Measurements from ENCODE around the gene OSBP2. TPM values are rescaled to one million over a fixed set of nuclear protein-coding genes. Genes with fewer than 3 reads are reported as not detected.

Gene OSBP2
- total and polyA plus RNA-seq, 2 of the 13 experiments (the other 11 are each of a cell fraction or from before 2014, with no cell fraction given): 5.0 to 7.7 TPM

DNA sequence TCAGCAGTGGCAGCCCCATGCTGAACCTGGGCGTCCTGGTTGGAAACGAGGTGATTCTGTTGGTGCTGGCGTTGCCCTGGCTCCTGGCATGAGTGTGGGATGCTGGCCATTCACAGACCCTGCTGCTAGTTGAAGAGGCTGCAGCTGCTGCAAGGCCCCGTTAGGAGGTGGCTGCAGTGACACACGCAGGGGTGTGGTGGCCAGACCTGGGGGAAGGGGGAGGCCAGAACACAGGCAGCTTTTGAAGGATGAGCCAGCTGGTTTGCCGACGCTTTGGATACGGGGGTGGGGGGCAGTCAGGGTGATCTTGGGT lies 196.7 kb downstream of the OSBP2 start:
- Histone ChIP-seq H3K9ac (ENCODE audit: insufficient read depth, low read depth, low read length) (no peak overlapping the region), H3K79me2 (ENCODE audit: insufficient read depth, low read length) (no peaks in the 10 kb centered on the region), H3K27me3 (ENCODE audit: control insufficient read depth in 1 of 2, insufficient read depth in 2 of 2, low read length in 2 of 2) (no peaks in the 10 kb centered on the region), H3K4me3 (replicated peaks in 1 of 3; ENCODE audit: insufficient read depth in 1 of 3, low read depth in 2 of 3, low read length in 3 of 3) (no peak overlapping the region), H3K36me3 (replicated peaks in 1 of 2; ENCODE audit: control insufficient read depth in 1 of 2, insufficient read depth in 2 of 2, low read length in 2 of 2) (peaks cover 7 to 14% of the 10 kb centered on the region in 2 experiments; a peak in 4 of 5 replicates), H2AFZ (ENCODE audit: low read length) (no peak overlapping the region), H3K9me3 (ENCODE audit: low read length) (no peaks in the 10 kb centered on the region), H3K27ac (ENCODE audit: extremely low read length, insufficient read depth, low read length) (no peak overlapping the region), H3K4me2 (ENCODE audit: low read depth, low read length) (no peak overlapping the region), H3K4me1 (ENCODE audit: insufficient read depth, low read length) (peaks cover 9% of the 10 kb centered on the region), H4K20me1 (ENCODE audit: insufficient read depth, low read length) (no peaks in the 10 kb centered on the region)
- no peak for DNase-seq (ENCODE audit: low spot score)
- ChIA-PET CTCF (ENCODE audit: low intra/inter-chr PET ratio, low total read pairs) (interaction anchor here (1.7 kb wide), 1 partner anchor 128 kb away, joined by 20 read pairs; no protein-coding TSS in a partner anchor), POLR2A (interaction anchor here (2.6 kb wide), 1 partner anchor 10 kb away, joined by 7 read pairs; no protein-coding TSS in a partner anchor)
- no peak for FAIRE-seq
- 76% methylated on average over 5 of the region's 8 CpGs for WGBS (ENCODE audit: low lambda C conversion rate)
- intact Hi-C loops (cut with micrococcal nuclease; ENCODE audit: unreplicated experiment): no loop called here
- in situ Hi-C loops (cut with HindIII; ENCODE audit: extremely low pct_ligation_motif_present, low pct_unique_long_range_greater_than_20kb): loop anchor here (10.0 kb wide), 1 partner anchor 127 kb away; no protein-coding TSS in a partner anchor
- no TSS peak for BruUV-seq (replicated peaks)
- TF ChIP-seq RBM22 (optimal IDR thresholded peaks at IDR 0.05; ENCODE audit: low read length) (no peak), FOXK1 (CRISPR knock-in tag; IDR thresholded peaks at IDR 0.05; ENCODE audit: borderline replicate concordance, low read depth) (no peak), CTCF (CRISPR knock-in tag; IDR thresholded peaks at IDR 0.05) (no peak), GPN1 (CRISPR knock-in tag; IDR thresholded peaks at IDR 0.05; ENCODE audit: borderline replicate concordance) (no peak), BCL6 (CRISPR knock-in tag; IDR thresholded peaks at IDR 0.05) (no peak), TCF7L2 (IDR thresholded peaks at IDR 0.05; ENCODE audit: low read depth, low read length) (no peak), GTF2F1 (IDR thresholded peaks at IDR 0.05; ENCODE audit: low read length) (no peak), ATM (IDR thresholded peaks at IDR 0.05; ENCODE audit: borderline replicate concordance) (no peak), MXD1 (CRISPR knock-in tag; IDR thresholded peaks at IDR 0.05) (no peak), ZNF816 (CRISPR knock-in tag; IDR thresholded peaks at IDR 0.05; ENCODE audit: borderline replicate concordance) (no peak), MAFK (conservative IDR thresholded peaks at IDR 0.05 in 1 of 2, IDR thresholded peaks at IDR 0.05 in 1 of 2; ENCODE audit: low read length in 2 of 2) (no peak), ZNF788 (CRISPR knock-in tag; IDR thresholded peaks at IDR 0.05; ENCODE audit: borderline replicate concordance) (no peak), GFI1 (CRISPR knock-in tag; IDR thresholded peaks at IDR 0.05; ENCODE audit: borderline replicate concordance) (no peak), TRAFD1 (CRISPR knock-in tag; IDR thresholded peaks at IDR 0.05; ENCODE audit: borderline replicate concordance) (no peak), TAF15 (IDR thresholded peaks at IDR 0.05; ENCODE audit: low read depth, low read length, poor library complexity, severe bottlenecking) (no peak), CSRNP1 (CRISPR knock-in tag; IDR thresholded peaks at IDR 0.05) (no peak)
- TF ChIP-seq, protein P1, sequence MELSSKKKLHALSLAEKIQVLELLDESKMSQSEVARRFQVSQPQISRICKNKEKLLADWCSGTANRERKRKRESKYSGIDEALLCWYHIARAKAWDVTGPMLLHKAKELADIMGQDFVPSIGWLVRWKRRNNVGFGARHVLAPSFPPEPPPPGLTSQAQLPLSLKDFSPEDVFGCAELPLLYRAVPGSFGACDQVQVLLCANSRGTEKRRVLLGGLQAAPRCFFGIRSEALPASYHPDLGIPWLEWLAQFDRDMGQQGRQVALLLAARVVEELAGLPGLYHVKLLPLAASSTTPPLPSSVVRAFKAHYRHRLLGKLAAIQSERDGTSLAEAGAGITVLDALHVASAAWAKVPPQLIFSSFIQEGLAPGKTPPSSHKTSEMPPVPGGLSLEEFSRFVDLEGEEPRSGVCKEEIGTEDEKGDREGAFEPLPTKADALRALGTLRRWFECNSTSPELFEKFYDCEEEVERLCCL (CRISPR knock-in tag; IDR thresholded peaks at IDR 0.05; ENCODE audit: borderline replicate concordance): no peak
- TF ChIP-seq, protein P2, sequence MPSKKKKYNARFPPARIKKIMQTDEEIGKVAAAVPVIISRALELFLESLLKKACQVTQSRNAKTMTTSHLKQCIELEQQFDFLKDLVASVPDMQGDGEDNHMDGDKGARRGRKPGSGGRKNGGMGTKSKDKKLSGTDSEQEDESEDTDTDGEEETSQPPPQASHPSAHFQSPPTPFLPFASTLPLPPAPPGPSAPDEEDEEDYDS (CRISPR knock-in tag; IDR thresholded peaks at IDR 0.05): no peak
- no peak for ATAC-seq
